HEK293 (cell line): ENCODE data around the gene PCNX3.

Experiments used
- CTCF ChIP-seq: fragments of 450-650 bp; formaldehyde crosslinking; IDR thresholded peaks from 2 replicates; pipeline ENCODE4 v1.5.1; 2016; ENCODE audit warnings: missing biosample characterization, missing genetic modification characterization
- ZBTB7A ChIP-seq: fragments of 450-650 bp; formaldehyde crosslinking; IDR thresholded peaks from 2 replicates; pipeline ENCODE4 v1.5.1; 2016; ENCODE audit warnings: low read depth, missing biosample characterization, missing genetic modification characterization

DNA sequence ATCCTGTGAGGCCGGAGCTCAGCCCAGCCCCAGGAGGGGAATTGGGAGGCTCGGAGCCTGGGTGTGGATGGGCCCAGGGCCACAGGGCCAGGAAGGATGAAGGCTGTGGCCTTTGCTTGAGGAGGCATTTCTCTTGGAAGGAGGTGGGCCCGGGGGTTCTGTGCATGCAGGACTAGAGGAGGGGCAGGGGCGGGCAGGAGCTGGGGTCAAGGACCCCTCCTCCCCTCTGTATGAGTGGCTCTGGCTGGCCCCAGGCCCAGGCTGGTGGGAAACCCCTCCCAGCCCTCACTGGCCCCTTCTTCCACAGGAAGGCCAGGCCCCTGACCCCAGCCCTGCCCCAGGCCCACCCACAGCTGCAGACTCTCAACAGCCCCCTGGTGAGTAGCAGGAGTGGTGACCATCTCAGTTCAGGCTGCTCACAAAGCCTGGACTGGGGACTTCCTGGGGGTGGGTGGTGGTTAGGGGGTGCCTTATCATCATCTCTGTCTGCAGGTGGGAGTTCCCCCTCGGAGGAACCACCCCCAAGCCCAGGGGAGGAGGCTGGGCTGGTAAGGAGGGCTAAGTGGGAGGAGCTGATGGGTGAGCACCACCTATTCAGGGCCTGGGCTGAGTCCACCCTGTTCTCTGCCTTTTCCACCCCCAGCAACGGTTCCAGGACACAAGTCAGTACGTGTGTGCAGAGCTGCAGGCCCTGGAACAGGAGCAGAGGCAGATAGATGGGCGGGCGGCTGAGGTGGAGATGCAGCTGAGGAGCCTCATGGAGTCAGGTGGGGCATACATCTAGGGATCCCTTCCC lies 25.9 kb upstream of the PCNX3 start:
- no peak for TF ChIP-seq ZBTB7A (tag by site-specific recombination)
- no peak for TF ChIP-seq CTCF (tag by site-specific recombination)
